GM21723 (cell line): ENCODE measurements around the gene ZNF732.
"Not testable (repeated sequence)": the region's sequence is repeated elsewhere in the genome, so short reads cannot be mapped to it uniquely, and the experiment has no call there.

Experiments used
- ATAC-seq: cut with Tn5 transposase; IDR thresholded peaks from one replicate; pipeline ENCODE4 v1.9.1; 2021; ENCODE audit warnings: mild to moderate bottlenecking, moderate library complexity; ENCODE audit not compliant: unreplicated experiment

The ZNF732 gene

DNA sequence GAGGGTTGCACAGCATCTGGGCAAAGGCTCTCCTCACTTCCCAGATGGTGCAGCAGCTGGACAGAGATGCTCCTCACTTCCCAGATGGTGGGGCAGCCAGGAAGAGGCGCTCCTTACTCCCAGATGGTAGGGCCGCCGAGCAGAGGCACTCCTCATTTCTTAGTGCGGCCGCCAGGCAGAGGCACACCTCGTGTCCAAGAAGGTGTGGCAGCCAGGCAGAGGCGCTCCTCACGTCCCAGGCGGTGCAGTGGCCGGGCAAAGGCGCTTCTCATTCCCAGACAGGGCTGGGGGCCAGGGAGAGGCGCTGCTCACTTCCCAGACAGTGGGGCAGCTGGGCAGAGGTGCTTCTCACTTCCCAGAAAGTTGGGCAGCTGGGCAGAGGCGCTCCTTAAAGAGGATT, 48.8 kb downstream of the ZNF732 start:
- ATAC-seq = no peak

DNA sequence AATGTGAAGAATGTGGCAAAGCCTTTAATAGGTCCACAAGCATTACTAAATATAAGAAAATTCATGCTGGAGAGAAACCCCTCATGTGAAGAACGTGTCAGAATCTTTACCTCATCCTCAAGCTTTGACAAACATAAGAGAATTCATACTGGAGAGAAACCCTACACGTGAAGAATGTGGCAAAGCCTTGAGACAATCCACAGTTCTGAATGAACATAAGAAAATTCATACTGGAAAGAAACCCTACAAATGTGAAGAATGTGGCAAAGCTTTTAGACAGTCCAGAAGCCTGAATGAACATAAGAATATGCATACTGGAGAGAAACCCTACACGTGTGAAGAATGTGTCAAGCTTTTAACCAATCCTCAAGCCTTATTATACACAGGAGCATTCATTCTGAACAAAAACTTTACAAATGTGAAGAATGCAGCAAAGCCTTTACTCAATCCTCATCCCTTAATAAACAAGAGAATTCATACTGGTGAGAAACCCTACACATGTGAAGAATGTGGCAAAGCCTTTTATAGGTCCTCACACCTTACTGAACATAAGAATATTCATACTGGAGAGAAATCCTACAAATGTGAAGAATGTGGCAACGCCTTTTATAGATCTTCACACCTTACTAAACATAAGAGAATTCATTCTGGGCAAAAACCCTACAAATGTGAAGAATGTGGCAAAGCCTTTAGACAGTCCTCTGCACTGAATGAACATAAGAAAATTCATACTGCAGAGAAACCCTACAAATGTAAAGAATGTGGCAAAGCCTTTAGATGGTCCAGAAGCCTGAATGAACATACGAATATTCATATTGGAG, 51.1 kb downstream of the ZNF732 start:
- ATAC-seq = no peak

DNA sequence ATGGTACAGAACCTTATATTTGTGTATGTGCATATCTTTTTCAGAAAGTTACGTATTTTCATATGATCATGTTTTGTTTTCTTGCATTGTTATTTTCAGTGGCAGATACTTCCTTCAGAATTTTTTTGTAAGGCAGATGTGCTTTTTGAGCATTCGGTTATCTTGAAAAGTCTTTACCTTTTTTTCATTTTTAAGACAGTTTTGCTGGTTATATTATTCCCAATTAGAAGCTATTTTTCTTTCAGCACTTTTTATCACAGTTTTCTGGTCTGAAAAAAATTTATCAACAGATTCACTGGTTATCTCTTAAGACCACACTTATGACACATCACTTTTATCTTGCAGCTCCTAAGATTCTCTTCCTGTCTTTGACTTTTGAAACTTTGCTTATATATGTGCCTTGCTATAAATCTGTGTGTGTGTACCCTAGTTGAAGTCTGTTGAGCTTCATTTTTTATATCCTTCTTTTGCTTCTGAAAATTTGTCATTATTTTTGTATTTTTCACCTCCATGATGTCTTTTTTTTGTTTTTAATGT, 53.1 kb downstream of the ZNF732 start:
- no peak for ATAC-seq

- ATAC-seq = no peak
These were observed 60.8 kb downstream of the ZNF732 start for GRCh38 chr4:244471-244870.

DNA sequence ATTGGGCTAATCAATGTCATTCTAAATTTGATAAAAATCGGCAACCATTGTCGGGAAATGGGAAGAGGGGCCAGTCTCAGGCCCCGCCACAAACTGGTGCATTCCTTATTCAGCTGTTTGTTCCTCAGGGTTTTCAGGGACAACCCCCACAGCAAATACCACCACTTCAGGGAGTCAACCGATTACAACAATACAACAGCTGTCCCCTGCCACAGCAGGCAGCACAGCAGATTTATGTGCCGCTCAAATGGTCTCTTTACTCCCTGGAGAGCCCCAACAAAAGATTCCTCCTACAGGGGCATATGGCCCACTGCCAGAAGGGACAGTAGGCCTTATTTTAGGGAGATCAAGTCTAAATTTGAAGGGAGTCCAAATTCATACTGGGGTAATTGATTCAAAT, 61.8 kb downstream of the ZNF732 start:
- no peak for ATAC-seq

- peak; percentile 52 for ATAC-seq
These were observed 63.0 kb downstream of the ZNF732 start for GRCh38 chr4:242121-242848.

DNA sequence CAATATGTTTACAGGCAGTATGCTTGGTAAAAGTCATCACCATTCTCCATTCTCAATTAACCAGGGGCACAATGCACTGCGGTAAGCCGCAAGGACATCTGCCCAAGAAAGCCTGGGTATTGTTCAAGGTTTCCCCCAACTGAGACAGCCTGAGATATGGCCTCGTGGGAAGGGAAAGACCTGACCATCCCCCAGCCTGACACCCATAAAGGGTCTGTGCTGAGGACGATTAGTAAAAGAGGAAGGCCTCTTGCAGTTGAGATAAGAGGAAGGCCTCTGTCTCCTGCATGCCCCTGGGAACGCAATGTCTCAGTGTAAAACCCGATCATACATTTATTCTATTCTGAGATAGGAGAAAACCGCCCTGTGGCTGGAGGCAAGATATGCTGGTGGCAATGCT, 63.9 kb downstream of the ZNF732 start:
- not testable (repeated sequence) for ATAC-seq

DNA sequence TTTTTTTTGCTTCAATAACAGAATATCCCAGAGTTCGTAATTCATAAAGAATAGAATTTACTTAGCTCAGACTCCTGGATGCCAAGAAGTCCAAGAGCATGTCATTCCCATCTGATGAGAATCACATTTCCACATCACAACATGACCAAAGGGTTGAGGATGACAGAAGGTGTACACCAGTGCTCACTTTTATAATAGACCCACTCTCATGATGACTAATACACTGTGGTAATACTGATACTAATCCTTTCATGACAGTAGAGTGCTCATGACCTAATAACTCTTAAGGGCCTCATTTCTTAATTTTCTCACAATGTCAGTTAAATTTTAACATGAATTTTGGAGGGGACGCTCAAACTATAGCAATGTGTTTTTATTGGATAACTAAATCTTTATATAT, 69.2 kb downstream of the ZNF732 start:
- no peak for ATAC-seq

DNA sequence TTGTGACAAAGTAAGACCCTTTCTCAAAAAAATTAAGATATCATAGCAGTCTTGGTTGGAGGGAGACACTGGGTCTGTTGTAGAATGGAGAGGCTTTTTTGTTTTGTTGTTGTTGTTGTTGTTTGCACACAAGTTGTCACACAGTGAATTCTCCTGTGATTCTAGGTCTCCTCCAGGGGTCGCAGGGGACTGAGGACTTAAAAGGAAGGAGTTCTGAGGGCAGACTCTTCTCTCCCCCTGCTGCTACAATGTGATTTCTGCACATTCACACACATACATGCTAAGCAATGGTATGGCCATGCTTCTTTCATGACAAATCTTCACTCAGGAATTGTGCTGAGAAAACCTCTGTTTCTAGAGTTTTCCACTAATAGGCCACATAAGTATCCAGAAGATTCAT, 71.1 kb downstream of the ZNF732 start:
- ATAC-seq = no peak

GRCh38 chr4:223913-224497, 81.3 kb downstream of the ZNF732 start:
- ATAC-seq = no peak
